A549 (cell line): ENCODE data around the gene MARCO. TPM values are rescaled to one million over a fixed set of nuclear protein-coding genes. Genes with fewer than 3 reads are reported as not detected.
"Not testable (repeated sequence)": the region's sequence is repeated elsewhere in the genome, so short reads cannot be mapped to it uniquely, and the experiment has no call there.

Experiments used
- ATAC-seq, 2 experiments: fragments of 200-7000 bp in 1 of 2; fragments of >200 bp in 1 of 2; cut with Nextera tagmentation in 1 of 2; cut with Tn5 transposase in 1 of 2; 3 replicates each; pipeline versions ENCODE4 v1.8.0 to v1.9.1; 2018 to 2020; ENCODE audit warnings: mild to moderate bottlenecking in 1 of 2, moderate library complexity in 1 of 2
- CTCF ChIA-PET: fragments of 300-600 bp; sonication (Branson Sonifier 250); formaldehyde crosslinking; extraction: SDS; loops from one replicate; lab custom pipeline; 2021; ENCODE audit warnings: antibody characterized with exemption, inconsistent platforms; lab: Yijun Ruan, JAX
- POLR2A ChIA-PET: fragments of 350-600 bp; formaldehyde crosslinking; extraction: SDS; loops from one replicate; lab custom pipeline; 2021; ENCODE audit warnings: antibody characterized with exemption, inconsistent platforms; lab: Yijun Ruan, JAX
- DNase-seq, 2 experiments: peaks; one replicate each; pipeline versions ENCODE4 v3.0.0 to v3.0.0-alpha.2; 2011 to 2016; ENCODE audit warnings: low read depth in 1 of 2, low spot score in 1 of 2
- FAIRE-seq: peaks from 2 replicates; lab custom pipeline; 2011; peaks lifted over from hg19 to GRCh38; lab: Jason Lieb, UNC
- H3K27ac ChIP-seq, 2 experiments: fragments of >200 bp; sonication (Bioruptor Twin); formaldehyde crosslinking; 3 replicates each; pipeline ENCODE4 v1.5.1; 2016 to 2017
- H3K4me1 ChIP-seq: fragments of >200 bp; sonication (Bioruptor Twin); formaldehyde crosslinking; 3 replicates; pipeline ENCODE4 v1.6.1; 2016
- H3K4me2 ChIP-seq: fragments of >200 bp; sonication (Bioruptor Twin); formaldehyde crosslinking; 3 replicates; pipeline ENCODE4 v1.6.1; 2016
- H3K4me3 ChIP-seq: fragments of >200 bp; sonication (Bioruptor Twin); formaldehyde crosslinking; 3 replicates; pipeline ENCODE4 v1.5.1; 2016
- H3K9me3 ChIP-seq: fragments of >200 bp; sonication (Bioruptor Twin); formaldehyde crosslinking; 3 replicates; pipeline ENCODE4 v1.6.1; 2016
- CBX8 ChIP-seq: fragments of 200-600 bp; sonication (generic); IDR thresholded peaks from 2 replicates; pipeline ENCODE4 v1.6.1; 2016
- EHMT2 ChIP-seq: fragments of 200-600 bp; sonication (generic); IDR thresholded peaks from 2 replicates; pipeline ENCODE4 v1.6.1; 2016; ENCODE audit warnings: antibody characterized with exemption, low read depth, mild to moderate bottlenecking, moderate library complexity
- ESRRA ChIP-seq: fragments of 150-350 bp; IDR thresholded peaks from 2 replicates; pipeline ENCODE4 v1.6.1; 2014; ENCODE audit warnings: mild to moderate bottlenecking, low read length, borderline replicate concordance
- FOSB ChIP-seq: fragments of 250-450 bp; sonication (Bioruptor Pico); IDR thresholded peaks from 2 replicates; pipeline ENCODE4 v1.5.0; 2020; ENCODE audit warnings: mild to moderate bottlenecking, moderate library complexity
- HEYL ChIP-seq: fragments of 250-450 bp; sonication (Bioruptor Pico); IDR thresholded peaks from 2 replicates; pipeline ENCODE4 v1.8.0; 2021; ENCODE audit warnings: mild to moderate bottlenecking, moderate library complexity
- HOXB13 ChIP-seq: fragments of 250-450 bp; sonication (Bioruptor Pico); IDR thresholded peaks from 2 replicates; pipeline ENCODE4 v1.5.0; 2020; ENCODE audit warnings: low read depth, mild to moderate bottlenecking, moderate library complexity
- JUN ChIP-seq, 2 experiments: fragments of >200 bp; sonication (Bioruptor Twin); formaldehyde crosslinking; IDR thresholded peaks; 2 replicates in 1 of 2; 3 replicates in 1 of 2; pipeline ENCODE4 v1.6.1; 2016 to 2017
- KDM5A ChIP-seq: fragments of 200-600 bp; sonication (generic); IDR thresholded peaks from 2 replicates; pipeline ENCODE4 v1.6.1; 2016; ENCODE audit warnings: antibody characterized with exemption, mild to moderate bottlenecking
- MYC ChIP-seq: IDR thresholded peaks from 2 replicates; pipeline ENCODE4 v1.6.1; 2012; ENCODE audit warnings: mild to moderate bottlenecking, inconsistent platforms, low read length, improper control_type of control experiment, borderline replicate concordance
- NFE2L2 ChIP-seq: fragments of 150-350 bp; conservative IDR thresholded peaks from 2 replicates; pipeline ENCODE4 v1.6.1; 2014; ENCODE audit warnings: low read length
- RAD21 ChIP-seq, 2 experiments: fragments of >200 bp in 1 of 2; sonication (Bioruptor Twin) in 1 of 2; formaldehyde crosslinking in 1 of 2; IDR thresholded peaks in 1 of 2; conservative IDR thresholded peaks in 1 of 2; 2 replicates in 1 of 2; 3 replicates in 1 of 2; pipeline ENCODE4 v1.6.1; 2012 to 2018; ENCODE audit warnings: inconsistent platforms in 1 of 2
- RARB ChIP-seq: fragments of 250-450 bp; sonication (Bioruptor Pico); IDR thresholded peaks from 2 replicates; pipeline ENCODE4 v1.8.0; 2021; ENCODE audit warnings: mild to moderate bottlenecking, moderate library complexity
- SMC3 ChIP-seq: fragments of >200 bp; sonication (Bioruptor Twin); formaldehyde crosslinking; IDR thresholded peaks from 3 replicates; pipeline ENCODE4 v1.6.1; 2018; ENCODE audit warnings: inconsistent platforms
- ZFP36 ChIP-seq: fragments of 450-650 bp; IDR thresholded peaks from 2 replicates; pipeline ENCODE4 v1.6.1; 2014; ENCODE audit warnings: borderline replicate concordance; ENCODE audit not compliant: partially characterized antibody
- ZNF302 ChIP-seq: fragments of 250-450 bp; sonication (Bioruptor Pico); IDR thresholded peaks from 2 replicates; pipeline ENCODE4 v1.9.0; 2021; ENCODE audit warnings: inconsistent platforms, mild to moderate bottlenecking, moderate library complexity
- WGBS: methylation state at CpG from one replicate; pipeline ENCODE4 v1.1.6; 2017; ENCODE audit errors: missing lambda C conversion rate; 5-methylcytosine and 5-hydroxymethylcytosine counted together
- polyA plus RNA-seq, 4 experiments: library from polyadenylated mRNA; depleted of rRNA in 3 of 4; stranded (reverse); fragments of >200 nt; fragmentation: RNase III in 1 of 4; extraction: RNeasy Plus Mini Kit Qiagen cat#74134 plus additional on column Dnase treatment in 1 of 4; gene quantifications; 2 replicates in 3 of 4; 3 replicates in 1 of 4; pipeline ENCODE4 v1.2.3, GENCODE V29; 2011 to 2017
- TF ChIP-seq, protein P1 (sequence below): fragments of 250-450 bp; sonication (Bioruptor Pico); IDR thresholded peaks from 2 replicates; pipeline ENCODE4 v1.5.0; 2020; ENCODE audit warnings: low read depth, mild to moderate bottlenecking, moderate library complexity
- TF ChIP-seq, protein P2 (sequence below): fragments of 250-450 bp; sonication (Bioruptor Pico); IDR thresholded peaks from 2 replicates; pipeline ENCODE4 v1.5.0; 2021; ENCODE audit warnings: mild to moderate bottlenecking, moderate library complexity, borderline replicate concordance
- TF ChIP-seq, protein P3 (sequence below): fragments of >200 bp; sonication (Bioruptor Twin); formaldehyde crosslinking; IDR thresholded peaks from 3 replicates; pipeline ENCODE4 v1.6.1; 2016
- TF ChIP-seq, protein P4 (sequence below): IDR thresholded peaks from 2 replicates; pipeline ENCODE4 v1.6.1; 2012

The MARCO gene
- polyA plus RNA-seq, 2 of the 4 experiments (the other 2 are of a cell fraction): 0.05 TPM; not detected in 1

GRCh38 chr2:118940486-118941120, 1.4 kb upstream of the MARCO start:
- ATAC-seq (no peak), FAIRE-seq (no peak), DNase-seq (no peak)
- Histone ChIP-seq H3K27ac (no peak overlapping the region), H3K4me3 (no peak overlapping the region), H3K4me2 (no peak overlapping the region), H3K4me1 (no peaks in the 10 kb centered on the region), H3K9me3 (no peaks in the 10 kb centered on the region)
- CTCF ChIA-PET: interaction anchor here (1.1 to 1.6 kb wide), 2 partner anchors 38 to 59 kb away, joined by 3 read pairs; no protein-coding TSS in a partner anchor
- TF ChIP-seq ZFP36: no peak
- TF ChIP-seq, protein P1, sequence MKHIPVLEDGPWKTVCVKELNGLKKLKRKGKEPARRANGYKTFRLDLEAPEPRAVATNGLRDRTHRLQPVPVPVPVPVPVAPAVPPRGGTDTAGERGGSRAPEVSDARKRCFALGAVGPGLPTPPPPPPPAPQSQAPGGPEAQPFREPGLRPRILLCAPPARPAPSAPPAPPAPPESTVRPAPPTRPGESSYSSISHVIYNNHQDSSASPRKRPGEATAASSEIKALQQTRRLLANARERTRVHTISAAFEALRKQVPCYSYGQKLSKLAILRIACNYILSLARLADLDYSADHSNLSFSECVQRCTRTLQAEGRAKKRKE: no peak
- 41% methylated on average over 9 of the region's 9 CpGs for WGBS
- POLR2A ChIA-PET: no interaction called here

DNA sequence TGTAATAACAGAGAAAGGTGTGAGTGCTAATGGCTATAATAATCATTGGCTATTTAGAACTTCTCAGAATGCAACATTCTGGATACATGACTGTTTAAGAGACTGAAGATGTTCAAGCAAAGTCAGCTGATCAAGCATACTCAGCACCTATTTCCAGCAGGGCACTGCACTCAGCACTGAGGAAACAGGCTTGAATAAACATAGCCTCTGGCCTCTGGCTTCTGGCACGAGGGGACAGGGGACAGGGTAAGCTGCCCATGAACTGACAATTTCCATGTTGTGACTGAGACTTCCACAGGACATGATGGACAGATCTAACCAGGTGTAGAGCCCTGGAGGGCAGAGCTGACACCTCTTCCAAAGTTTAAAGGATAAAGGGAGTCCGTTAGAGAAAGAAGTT, 1.3 kb downstream of the MARCO start:
- Histone ChIP-seq H3K4me1 (no peaks in the 10 kb centered on the region), H3K4me2 (no peak overlapping the region), H3K27ac (no peak overlapping the region), H3K9me3 (no peaks in the 10 kb centered on the region), H3K4me3 (no peak overlapping the region)
- TF ChIP-seq EHMT2 (no peak), NFE2L2 (no peak), HOXB13 (CRISPR knock-in tag) (no peak), RARB (CRISPR knock-in tag) (no peak)
- no peak for ATAC-seq
- no peak for FAIRE-seq
- POLR2A ChIA-PET: no interaction called here
- CTCF ChIA-PET: no interaction called here
- DNase-seq: no peak
- 0% methylated on average over 1 of the region's 2 CpGs for WGBS

DNA sequence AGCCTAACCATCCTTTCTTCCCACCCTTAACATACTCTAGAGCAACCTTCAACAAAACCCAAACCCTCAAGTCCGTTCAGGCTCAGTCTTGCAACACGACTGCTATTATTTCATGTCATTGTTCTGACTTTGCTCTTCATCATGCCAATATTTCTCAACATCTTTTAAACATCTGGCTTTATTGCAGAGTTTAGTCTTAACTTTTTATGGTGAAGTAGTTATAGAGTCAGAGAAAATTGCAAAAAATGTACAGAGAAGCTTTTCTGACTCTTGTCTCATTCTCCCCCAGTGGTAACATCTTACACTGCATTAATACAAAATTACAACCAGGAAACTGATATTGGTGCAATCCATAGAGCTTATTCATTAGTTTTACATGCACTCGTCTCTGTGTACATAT, 3.9 kb downstream of the MARCO start:
- CTCF ChIA-PET: no interaction called here
- POLR2A ChIA-PET: no interaction called here
- Histone ChIP-seq H3K4me2 (no peak overlapping the region), H3K4me1 (no peaks in the 10 kb centered on the region), H3K27ac (no peak overlapping the region), H3K4me3 (no peak overlapping the region), H3K9me3 (no peaks in the 10 kb centered on the region)
- 6% methylated on average over 3 of the region's 3 CpGs for WGBS
- FAIRE-seq (no peak), DNase-seq (no peak), ATAC-seq (no peak)
- no peak for TF ChIP-seq ZFP36
- no peak for TF ChIP-seq HEYL (CRISPR knock-in tag)
- TF ChIP-seq SMC3: no peak
- no peak for TF ChIP-seq ESRRA
- no peak for TF ChIP-seq RAD21 (conservative IDR thresholded peaks at IDR 0.05 in 1 of 2, IDR thresholded peaks at IDR 0.05 in 1 of 2)
- no peak for TF ChIP-seq EHMT2
- no peak for TF ChIP-seq KDM5A
- TF ChIP-seq, protein P2, sequence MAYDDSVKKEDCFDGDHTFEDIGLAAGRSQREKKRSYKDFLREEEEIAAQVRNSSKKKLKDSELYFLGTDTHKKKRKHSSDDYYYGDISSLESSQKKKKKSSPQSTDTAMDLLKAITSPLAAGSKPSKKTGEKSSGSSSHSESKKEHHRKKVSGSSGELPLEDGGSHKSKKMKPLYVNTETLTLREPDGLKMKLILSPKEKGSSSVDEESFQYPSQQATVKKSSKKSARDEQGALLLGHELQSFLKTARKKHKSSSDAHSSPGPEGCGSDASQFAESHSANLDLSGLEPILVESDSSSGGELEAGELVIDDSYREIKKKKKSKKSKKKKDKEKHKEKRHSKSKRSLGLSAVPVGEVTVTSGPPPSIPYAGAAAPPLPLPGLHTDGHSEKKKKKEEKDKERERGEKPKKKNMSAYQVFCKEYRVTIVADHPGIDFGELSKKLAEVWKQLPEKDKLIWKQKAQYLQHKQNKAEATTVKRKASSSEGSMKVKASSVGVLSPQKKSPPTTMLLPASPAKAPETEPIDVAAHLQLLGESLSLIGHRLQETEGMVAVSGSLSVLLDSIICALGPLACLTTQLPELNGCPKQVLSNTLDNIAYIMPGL (CRISPR knock-in tag): no peak
- TF ChIP-seq, protein P3, sequence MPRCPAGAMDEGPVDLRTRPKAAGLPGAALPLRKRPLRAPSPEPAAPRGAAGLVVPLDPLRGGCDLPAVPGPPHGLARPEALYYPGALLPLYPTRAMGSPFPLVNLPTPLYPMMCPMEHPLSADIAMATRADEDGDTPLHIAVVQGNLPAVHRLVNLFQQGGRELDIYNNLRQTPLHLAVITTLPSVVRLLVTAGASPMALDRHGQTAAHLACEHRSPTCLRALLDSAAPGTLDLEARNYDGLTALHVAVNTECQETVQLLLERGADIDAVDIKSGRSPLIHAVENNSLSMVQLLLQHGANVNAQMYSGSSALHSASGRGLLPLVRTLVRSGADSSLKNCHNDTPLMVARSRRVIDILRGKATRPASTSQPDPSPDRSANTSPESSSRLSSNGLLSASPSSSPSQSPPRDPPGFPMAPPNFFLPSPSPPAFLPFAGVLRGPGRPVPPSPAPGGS: no peak
- no peak for TF ChIP-seq ZNF302 (CRISPR knock-in tag)
- TF ChIP-seq MYC: no peak
- TF ChIP-seq, protein P4, sequence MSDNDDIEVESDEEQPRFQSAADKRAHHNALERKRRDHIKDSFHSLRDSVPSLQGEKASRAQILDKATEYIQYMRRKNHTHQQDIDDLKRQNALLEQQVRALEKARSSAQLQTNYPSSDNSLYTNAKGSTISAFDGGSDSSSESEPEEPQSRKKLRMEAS: no peak
- TF ChIP-seq CBX8: no peak
- no peak for TF ChIP-seq JUN (IDR thresholded peaks at IDR 0.05)
- TF ChIP-seq FOSB (CRISPR knock-in tag): no peak

DNA sequence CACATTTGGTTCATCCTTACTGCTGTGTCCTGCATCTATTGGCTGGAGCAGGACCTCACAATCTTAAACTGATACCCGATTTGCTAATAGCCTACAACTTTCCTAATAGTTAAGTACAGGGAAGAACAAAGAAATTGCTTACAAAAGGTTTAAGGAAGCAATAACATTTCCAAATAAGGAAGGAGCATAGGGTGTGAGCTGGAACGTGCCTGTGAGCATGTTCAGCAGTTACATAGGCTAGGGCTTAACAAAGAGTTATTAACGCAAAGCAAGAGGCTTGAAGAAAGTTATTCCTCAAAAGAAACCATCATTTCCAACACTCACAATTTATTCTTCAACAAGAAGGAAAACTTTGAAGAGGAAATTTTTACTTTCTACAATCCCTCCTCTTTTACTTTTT, 6.3 kb downstream of the MARCO start:
- H3K9me3 ChIP-seq, H3K27ac ChIP-seq, H3K4me2 ChIP-seq, DNase-seq, FAIRE-seq, H3K4me3 ChIP-seq, H3K4me1 ChIP-seq, POLR2A ChIA-PET, ATAC-seq, CTCF ChIA-PET: not testable (repeated sequence)
- 16% methylated on average over 3 of the region's 3 CpGs for WGBS
